HCT116 (cell line): Measurements from ENCODE around the gene CRELD2.

Experiments
- EGR1 ChIP-seq: IDR thresholded peaks from 2 replicates; pipeline ENCODE4 v1.6.1; 2012; ENCODE audit warnings: low read depth
- EZH2phosphoT487 ChIP-seq: fragments of 200-600 bp; IDR thresholded peaks from 2 replicates; pipeline ENCODE4 v1.6.1; 2018; ENCODE audit warnings: antibody characterized with exemption, borderline replicate concordance
- POLR2A ChIP-seq: IDR thresholded peaks from 2 replicates; pipeline ENCODE4 v1.7.0; 2011; ENCODE audit warnings: borderline replicate concordance; ENCODE audit not compliant: insufficient read depth, insufficient read length; ENCODE audit errors: extremely low read depth
- POLR2AphosphoS5 ChIP-seq: IDR thresholded peaks from 2 replicates; pipeline ENCODE4 v1.6.1; 2011; ENCODE audit warnings: mild to moderate bottlenecking, low read depth, low read length, moderate library complexity
- SP1 ChIP-seq: IDR thresholded peaks from 2 replicates; pipeline ENCODE4 v1.6.1; 2012; ENCODE audit warnings: low read depth
- SRF ChIP-seq: IDR thresholded peaks from 2 replicates; pipeline ENCODE4 v1.6.1; 2012; ENCODE audit warnings: low read depth
- YY1 ChIP-seq: IDR thresholded peaks from 2 replicates; pipeline ENCODE4 v1.6.1; 2011; ENCODE audit warnings: low read length, low read depth, moderate library complexity, mild to moderate bottlenecking; ENCODE audit not compliant: insufficient replicate concordance; ENCODE audit errors: extremely low read depth
- TF ChIP-seq, protein P1 (sequence below), 3 experiments: fragments of 200-600 bp in 1 of 3; sonication (generic) in 1 of 3; IDR thresholded peaks in 2 of 3; conservative IDR thresholded peaks in 1 of 3; 2 replicates each; pipeline ENCODE4 v1.5.1; 2012 to 2017; ENCODE audit warnings: low read depth in 2 of 3, low read length in 2 of 3, antibody characterized with exemption in 1 of 3, borderline replicate concordance in 1 of 3, control low read depth in 1 of 3, mild to moderate bottlenecking in 1 of 3, mixed read lengths in 1 of 3, mixed run types in 1 of 3, moderate library complexity in 1 of 3; ENCODE audit not compliant: insufficient read depth in 1 of 3
- TF ChIP-seq, protein P2 (sequence below): IDR thresholded peaks from 2 replicates; pipeline ENCODE4 v1.6.1; 2011; ENCODE audit warnings: mild to moderate bottlenecking, low read length, moderate library complexity; ENCODE audit not compliant: insufficient replicate concordance; ENCODE audit errors: extremely low read depth
- TF ChIP-seq, protein P3 (sequence below): IDR thresholded peaks from 2 replicates; pipeline ENCODE4 v1.6.1; 2012

DNA sequence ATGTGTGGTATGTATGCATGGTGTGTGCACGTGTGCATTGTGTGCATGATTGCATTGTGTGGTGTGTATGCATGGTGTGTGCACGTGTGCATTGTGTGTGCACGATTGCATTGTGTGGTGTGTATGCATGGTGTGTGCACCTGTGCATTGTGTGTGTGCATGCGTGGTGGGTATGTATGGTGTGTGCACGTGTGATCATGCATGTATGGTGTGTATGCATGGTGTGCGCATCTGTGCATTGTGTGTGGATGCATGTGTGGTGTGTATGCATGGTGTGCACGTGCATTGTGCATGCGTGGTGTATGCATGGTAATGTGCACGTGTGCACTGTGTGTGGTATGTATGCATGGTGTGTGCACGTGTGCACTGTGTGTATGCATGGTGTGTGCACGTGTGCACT is 17.0 kb upstream of the CRELD2 start:
- no peak for TF ChIP-seq POLR2A
- TF ChIP-seq, protein P1, sequence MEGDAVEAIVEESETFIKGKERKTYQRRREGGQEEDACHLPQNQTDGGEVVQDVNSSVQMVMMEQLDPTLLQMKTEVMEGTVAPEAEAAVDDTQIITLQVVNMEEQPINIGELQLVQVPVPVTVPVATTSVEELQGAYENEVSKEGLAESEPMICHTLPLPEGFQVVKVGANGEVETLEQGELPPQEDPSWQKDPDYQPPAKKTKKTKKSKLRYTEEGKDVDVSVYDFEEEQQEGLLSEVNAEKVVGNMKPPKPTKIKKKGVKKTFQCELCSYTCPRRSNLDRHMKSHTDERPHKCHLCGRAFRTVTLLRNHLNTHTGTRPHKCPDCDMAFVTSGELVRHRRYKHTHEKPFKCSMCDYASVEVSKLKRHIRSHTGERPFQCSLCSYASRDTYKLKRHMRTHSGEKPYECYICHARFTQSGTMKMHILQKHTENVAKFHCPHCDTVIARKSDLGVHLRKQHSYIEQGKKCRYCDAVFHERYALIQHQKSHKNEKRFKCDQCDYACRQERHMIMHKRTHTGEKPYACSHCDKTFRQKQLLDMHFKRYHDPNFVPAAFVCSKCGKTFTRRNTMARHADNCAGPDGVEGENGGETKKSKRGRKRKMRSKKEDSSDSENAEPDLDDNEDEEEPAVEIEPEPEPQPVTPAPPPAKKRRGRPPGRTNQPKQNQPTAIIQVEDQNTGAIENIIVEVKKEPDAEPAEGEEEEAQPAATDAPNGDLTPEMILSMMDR (IDR thresholded peaks at IDR 0.05 in 2 of 3, conservative IDR thresholded peaks at IDR 0.05 in 1 of 3; ENCODE audit: borderline replicate concordance in 1 of 3, insufficient read depth in 1 of 3, low read depth in 2 of 3, low read length in 2 of 3), result no peak
- TF ChIP-seq, protein P2, sequence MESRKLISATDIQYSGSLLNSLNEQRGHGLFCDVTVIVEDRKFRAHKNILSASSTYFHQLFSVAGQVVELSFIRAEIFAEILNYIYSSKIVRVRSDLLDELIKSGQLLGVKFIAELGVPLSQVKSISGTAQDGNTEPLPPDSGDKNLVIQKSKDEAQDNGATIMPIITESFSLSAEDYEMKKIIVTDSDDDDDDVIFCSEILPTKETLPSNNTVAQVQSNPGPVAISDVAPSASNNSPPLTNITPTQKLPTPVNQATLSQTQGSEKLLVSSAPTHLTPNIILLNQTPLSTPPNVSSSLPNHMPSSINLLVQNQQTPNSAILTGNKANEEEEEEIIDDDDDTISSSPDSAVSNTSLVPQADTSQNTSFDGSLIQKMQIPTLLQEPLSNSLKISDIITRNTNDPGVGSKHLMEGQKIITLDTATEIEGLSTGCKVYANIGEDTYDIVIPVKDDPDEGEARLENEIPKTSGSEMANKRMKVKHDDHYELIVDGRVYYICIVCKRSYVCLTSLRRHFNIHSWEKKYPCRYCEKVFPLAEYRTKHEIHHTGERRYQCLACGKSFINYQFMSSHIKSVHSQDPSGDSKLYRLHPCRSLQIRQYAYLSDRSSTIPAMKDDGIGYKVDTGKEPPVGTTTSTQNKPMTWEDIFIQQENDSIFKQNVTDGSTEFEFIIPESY, result no peak
- no peak for TF ChIP-seq SRF
- TF ChIP-seq EZH2phosphoT487, result no peak
- TF ChIP-seq, protein P3, sequence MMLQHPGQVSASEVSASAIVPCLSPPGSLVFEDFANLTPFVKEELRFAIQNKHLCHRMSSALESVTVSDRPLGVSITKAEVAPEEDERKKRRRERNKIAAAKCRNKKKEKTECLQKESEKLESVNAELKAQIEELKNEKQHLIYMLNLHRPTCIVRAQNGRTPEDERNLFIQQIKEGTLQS, result no peak
- TF ChIP-seq POLR2AphosphoS5, result no peak
- TF ChIP-seq YY1, result no peak
- TF ChIP-seq EGR1, result no peak
- TF ChIP-seq SP1, result no peak
